GM13977 (cell line): ENCODE data around the gene SNX20.

Experiments
- DNase-seq: peaks from one replicate; pipeline ENCODE4 v3.0.0; 2012; ENCODE audit warnings: low spot score
- in situ Hi-C: fragments of 300-500 bp; cut with MboI; formaldehyde crosslinking; loops from one replicate; pipeline ENCODE4 v1.12.0; 2022; ENCODE audit warnings: low sequenced_read_pairs, low pct_unique_long_range_greater_than_20kb, mixed read lengths, inconsistent platforms; ENCODE audit not compliant: unreplicated experiment
- TF ChIP-seq, protein P1 (sequence below): IDR thresholded peaks from 2 replicates; pipeline ENCODE4 v1.5.1; 2012; ENCODE audit warnings: mild to moderate bottlenecking, control low read depth; ENCODE audit not compliant: insufficient read depth; ENCODE audit errors: extremely low read depth, missing control alignments

The SNX20 gene

DNA sequence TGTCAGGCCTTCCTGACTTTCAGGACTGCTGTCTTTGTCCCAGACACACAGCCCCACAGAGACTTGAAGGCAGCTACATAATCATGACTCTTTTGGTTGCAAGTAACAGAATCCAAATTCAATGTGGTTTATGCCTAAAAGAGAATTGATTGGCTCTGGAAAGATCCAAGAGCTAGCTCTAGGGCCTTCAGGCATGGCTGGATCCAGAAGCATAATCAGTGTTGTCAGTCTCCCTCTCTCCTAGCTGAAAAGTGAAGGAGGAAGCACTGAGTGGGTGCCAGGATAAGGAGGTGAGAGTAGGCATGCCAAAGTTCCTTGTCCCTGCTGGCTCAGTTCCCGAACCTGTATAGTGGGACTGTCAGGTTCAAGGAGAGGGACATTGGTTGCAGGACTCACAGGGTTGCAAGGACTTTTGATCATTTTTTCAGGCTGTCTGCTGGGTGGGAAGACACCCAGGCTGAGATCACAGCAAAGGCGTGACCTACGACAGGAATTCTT, 25.5 kb downstream of the SNX20 start:
- in situ Hi-C loops = no loop called here
- no peak for DNase-seq
- TF ChIP-seq, protein P1, sequence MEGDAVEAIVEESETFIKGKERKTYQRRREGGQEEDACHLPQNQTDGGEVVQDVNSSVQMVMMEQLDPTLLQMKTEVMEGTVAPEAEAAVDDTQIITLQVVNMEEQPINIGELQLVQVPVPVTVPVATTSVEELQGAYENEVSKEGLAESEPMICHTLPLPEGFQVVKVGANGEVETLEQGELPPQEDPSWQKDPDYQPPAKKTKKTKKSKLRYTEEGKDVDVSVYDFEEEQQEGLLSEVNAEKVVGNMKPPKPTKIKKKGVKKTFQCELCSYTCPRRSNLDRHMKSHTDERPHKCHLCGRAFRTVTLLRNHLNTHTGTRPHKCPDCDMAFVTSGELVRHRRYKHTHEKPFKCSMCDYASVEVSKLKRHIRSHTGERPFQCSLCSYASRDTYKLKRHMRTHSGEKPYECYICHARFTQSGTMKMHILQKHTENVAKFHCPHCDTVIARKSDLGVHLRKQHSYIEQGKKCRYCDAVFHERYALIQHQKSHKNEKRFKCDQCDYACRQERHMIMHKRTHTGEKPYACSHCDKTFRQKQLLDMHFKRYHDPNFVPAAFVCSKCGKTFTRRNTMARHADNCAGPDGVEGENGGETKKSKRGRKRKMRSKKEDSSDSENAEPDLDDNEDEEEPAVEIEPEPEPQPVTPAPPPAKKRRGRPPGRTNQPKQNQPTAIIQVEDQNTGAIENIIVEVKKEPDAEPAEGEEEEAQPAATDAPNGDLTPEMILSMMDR = no peak

DNA sequence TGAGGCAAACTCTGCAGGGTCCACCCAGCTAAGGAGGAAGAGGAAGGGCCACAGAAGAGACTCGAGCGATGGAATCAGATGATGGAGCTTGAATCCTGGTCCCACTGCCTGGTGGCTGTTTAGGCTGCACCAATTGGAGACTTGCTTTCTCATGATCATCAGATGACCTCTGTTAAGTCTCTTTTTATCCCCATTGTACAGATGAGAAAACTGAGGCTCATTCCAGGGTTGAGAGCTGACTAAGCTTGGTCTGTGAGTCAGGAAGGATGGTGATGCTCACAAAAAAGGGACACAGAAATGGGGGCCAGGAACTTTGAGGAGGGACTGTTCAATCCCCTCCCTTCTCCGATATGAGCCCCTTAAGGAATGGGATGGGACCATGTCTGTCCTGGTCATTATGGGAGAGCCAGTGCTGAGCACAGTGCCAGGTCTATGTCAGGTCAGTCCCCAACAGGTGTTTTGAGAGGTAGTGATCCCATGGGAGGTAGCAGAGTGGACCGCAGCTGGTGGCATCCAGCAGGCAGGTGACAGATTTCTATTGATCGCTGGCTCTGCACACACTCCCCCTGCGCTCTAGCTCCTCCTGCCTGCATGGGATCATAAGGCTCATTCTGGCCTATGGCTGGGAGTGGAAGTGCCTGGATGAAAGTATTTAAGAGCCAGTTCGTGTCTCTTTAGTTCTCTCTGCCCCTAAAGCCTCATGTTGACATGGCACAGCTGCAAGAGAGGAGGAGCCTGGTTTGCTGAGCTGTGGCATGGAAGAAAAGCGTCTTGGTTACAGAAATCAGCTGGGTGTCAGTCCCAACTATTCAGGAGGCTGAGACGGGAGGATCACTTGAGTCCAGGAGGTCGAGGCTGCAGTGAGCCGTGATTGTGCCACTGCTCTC, 27.2 kb downstream of the SNX20 start:
- TF ChIP-seq, protein P1 = no peak
- no peak for DNase-seq
- in situ Hi-C loops = no loop called here

DNA sequence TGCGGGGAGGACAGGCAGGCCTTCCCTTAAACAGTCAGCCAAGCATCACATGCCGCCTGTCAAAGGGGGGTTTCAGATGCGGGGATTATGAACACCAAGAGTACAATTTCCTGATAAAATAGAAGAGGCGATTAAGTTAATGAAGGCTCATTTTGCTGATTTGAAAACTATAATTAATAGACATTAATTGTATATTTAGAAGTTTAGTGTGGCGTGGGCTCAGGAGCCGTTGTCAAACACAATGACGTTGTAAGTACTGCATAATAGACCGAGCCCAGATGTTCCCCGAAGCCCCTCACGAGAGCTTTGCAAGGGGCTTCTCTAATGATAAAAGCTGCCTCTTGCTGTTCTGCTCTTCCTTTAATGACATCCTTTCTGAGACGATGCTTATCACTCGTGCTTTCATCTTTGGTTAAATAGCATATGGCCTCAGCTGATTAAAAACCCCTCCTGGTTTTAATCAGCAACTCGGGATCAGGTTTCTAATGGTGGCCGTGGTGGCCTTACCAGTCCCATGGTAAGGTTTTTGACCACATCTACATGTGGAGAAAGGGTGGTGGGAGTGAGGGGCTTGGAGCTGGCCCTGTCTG, 28.2 kb downstream of the SNX20 start:
- DNase-seq = no peak
- in situ Hi-C loops = no loop called here
- TF ChIP-seq, protein P1 = no peak

DNA sequence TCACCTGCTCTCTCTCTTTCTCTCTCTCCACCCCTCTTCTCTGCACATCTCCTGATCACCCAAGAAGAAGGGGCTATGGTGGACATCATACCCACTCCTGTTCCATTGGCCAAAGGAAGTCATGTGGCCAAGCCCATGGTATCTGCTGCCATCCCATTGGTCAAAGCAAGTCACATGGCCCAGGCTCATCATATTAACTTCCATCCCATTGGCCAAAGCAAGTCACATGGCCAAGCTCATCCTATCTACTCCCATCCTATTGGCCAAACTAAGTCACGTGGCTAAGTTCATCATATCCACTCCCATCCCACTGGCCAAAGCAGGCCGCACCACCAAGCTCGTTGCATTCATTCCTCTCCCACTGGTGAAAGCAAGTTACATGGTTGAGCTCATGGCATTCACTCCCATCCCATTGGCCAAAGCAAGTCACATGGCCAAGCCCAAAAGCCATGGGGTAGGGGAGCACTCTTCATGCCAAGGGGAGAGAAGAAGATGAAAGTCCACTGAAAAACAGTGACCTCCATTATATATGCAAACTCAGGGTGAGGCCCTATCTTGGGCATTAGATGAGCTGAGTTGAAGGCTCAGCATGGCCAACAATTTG, 29.2 kb downstream of the SNX20 start:
- in situ Hi-C loops = no loop called here
- TF ChIP-seq, protein P1 = no peak
- DNase-seq = no peak

DNA sequence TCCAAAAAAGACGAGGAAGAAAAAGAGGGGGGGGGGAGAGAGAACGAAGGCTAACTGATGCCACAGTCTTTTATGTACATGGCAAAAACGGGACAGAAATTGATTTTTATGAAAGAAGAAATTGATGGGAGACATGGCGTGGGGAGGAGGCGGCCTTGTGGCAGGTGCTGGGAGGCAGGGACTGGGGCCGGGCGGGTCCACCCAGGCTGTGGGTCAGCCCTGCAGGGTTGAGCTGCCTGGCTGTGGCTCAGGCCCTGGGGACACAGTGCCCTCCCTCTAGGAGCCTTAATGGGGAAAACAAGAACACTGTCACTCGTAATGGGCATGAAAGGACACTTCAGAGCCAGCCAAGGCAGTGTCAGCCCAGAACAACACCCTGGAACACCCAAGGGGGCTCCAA, 34.8 kb downstream of the SNX20 start:
- no peak for DNase-seq
- TF ChIP-seq, protein P1 = no peak
- in situ Hi-C loops = no loop called here

DNA sequence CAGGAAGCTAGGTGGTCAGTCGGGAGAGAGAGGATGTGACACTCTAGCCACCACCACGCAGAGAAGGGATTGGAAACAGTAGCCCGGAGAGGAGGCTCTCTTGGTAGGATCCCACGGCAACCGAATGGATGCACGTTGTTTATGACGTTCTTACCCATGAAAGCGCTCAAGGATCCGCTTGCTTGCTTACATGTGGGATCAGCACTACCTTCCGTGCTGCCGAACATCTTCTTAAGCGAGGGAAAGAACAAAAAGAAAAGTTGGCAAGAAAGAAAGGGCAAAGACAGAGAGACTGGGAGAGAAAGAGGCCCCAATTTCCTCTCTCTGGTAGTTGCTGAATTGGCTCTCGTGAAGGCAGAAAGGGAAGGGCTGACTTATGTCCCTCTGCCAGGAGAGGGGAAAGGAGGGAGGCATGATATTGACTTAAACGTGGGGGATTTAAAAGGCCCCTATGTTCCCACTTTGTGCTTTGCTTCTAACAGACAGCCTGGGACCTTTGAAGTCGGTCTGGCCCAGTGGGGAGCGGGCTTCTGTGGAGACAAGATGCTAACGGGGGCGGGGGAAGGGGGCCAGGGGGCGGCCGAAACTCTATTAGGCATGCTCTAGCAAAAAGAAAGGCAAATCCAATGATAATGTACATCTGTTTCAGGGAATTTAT, 35.4 kb downstream of the SNX20 start:
- in situ Hi-C loops = no loop called here
- TF ChIP-seq, protein P1 = no peak
- DNase-seq = no peak
